ENCODE data around the gene STX16. TPM values are rescaled to one million over a fixed set of nuclear protein-coding genes. Genes with fewer than 3 reads are reported as not detected.

STX16 gene
- total and polyA plus RNA-seq, 2 of the 13 experiments (the other 11 are each of a cell fraction or from before 2014, with no cell fraction given) = 28.0 to 72.7 TPM

DNA sequence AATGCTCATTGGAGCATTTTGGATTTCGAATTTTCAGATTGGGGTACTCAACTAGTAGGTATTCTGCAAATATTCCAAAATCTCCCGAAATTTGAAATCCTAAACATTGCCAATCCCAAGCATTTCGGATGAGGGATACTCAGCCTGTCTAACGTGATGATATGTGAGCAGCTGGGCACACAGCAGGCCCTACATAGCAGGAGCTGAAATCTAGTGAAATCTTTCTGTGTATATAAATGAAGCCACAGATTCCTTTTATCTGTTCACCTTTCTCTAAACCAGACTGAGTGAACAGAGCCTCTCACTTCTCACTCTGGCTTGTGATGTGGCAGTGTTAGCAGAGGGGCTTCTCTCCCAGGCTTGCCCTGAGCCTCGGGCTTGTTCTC, 17.8 kb downstream of the STX16 start:
- TF ChIP-seq ZNF75D (CRISPR knock-in tag; IDR thresholded peaks at IDR 0.05; ENCODE audit: borderline replicate concordance) (no peak), ETV5 (CRISPR knock-in tag; IDR thresholded peaks at IDR 0.05; ENCODE audit: borderline replicate concordance) (no peak), ZKSCAN8 (CRISPR knock-in tag; IDR thresholded peaks at IDR 0.05; ENCODE audit: borderline replicate concordance) (no peak), TEAD3 (CRISPR knock-in tag; optimal IDR thresholded peaks at IDR 0.05; ENCODE audit: borderline replicate concordance) (no peak), GTF3A (CRISPR knock-in tag; conservative IDR thresholded peaks at IDR 0.05) (no peak), NKX3-1 (CRISPR knock-in tag; IDR thresholded peaks at IDR 0.05) (no peak), HOXA3 (CRISPR knock-in tag; IDR thresholded peaks at IDR 0.05) (no peak), ZNF383 (CRISPR knock-in tag; IDR thresholded peaks at IDR 0.05; ENCODE audit: borderline replicate concordance) (no peak), ATAD3A (CRISPR knock-in tag; IDR thresholded peaks at IDR 0.05) (no peak), ZBTB1 (CRISPR knock-in tag; IDR thresholded peaks at IDR 0.05; ENCODE audit: borderline replicate concordance) (no peak), PHF20 (CRISPR knock-in tag; IDR thresholded peaks at IDR 0.05) (no peak), ZNF790 (CRISPR knock-in tag; IDR thresholded peaks at IDR 0.05; ENCODE audit: borderline replicate concordance) (no peak), ZBTB7B (CRISPR knock-in tag; IDR thresholded peaks at IDR 0.05) (no peak), ETS1 (CRISPR knock-in tag; IDR thresholded peaks at IDR 0.05) (no peak)
- TF ChIP-seq, protein P1, sequence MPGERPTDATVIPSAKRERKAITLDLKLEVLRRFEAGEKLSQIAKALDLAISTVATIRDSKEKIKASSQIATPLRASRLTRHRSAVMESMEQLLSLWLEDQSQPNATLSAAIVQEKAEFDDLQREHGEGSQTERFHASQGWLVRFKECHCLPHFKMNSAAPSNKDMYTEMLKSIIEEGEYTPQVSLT (CRISPR knock-in tag; IDR thresholded peaks at IDR 0.05; ENCODE audit: borderline replicate concordance, low read depth) = no peak
- BruUV-seq (replicated peaks) = no TSS peak
- DNase-seq (ENCODE audit: low spot score) (no peak), ATAC-seq (no peak), FAIRE-seq (no peak)
- no peaks in the 10 kb centered on the region for H3K27me3 ChIP-seq (ENCODE audit: control insufficient read depth in 1 of 2, insufficient read depth in 2 of 2, low read length in 2 of 2)
- H3K9ac ChIP-seq (ENCODE audit: insufficient read depth, low read depth, low read length) = no peak overlapping the region
- no peak overlapping the region for H3K27ac ChIP-seq (ENCODE audit: extremely low read length, insufficient read depth, low read length)
- POLR2A ChIA-PET = no interaction called here
- in situ Hi-C loops (cut with HindIII; ENCODE audit: extremely low pct_ligation_motif_present, low pct_unique_long_range_greater_than_20kb) (no loop called here), intact Hi-C loops (cut with micrococcal nuclease; ENCODE audit: unreplicated experiment) (no loop called here)
- peaks cover 9% of the 10 kb centered on the region for H4K20me1 ChIP-seq (ENCODE audit: insufficient read depth, low read length)
- no peak overlapping the region for H2AFZ ChIP-seq (ENCODE audit: low read length)
- H3K4me2 ChIP-seq (ENCODE audit: low read depth, low read length) = no peak overlapping the region
- H3K9me3 ChIP-seq (ENCODE audit: low read length) = no peaks in the 10 kb centered on the region
- CTCF ChIA-PET (ENCODE audit: low intra/inter-chr PET ratio, low total read pairs) = no interaction called here
- H3K4me1 ChIP-seq (ENCODE audit: insufficient read depth, low read length) = no peaks in the 10 kb centered on the region
- H3K79me2 ChIP-seq (ENCODE audit: insufficient read depth, low read length) = peaks cover 28% of the 10 kb centered on the region
- 97% methylated on average over 5 of the region's 5 CpGs for WGBS (ENCODE audit: low lambda C conversion rate)
- H3K36me3 ChIP-seq (replicated peaks in 1 of 2; ENCODE audit: control insufficient read depth in 1 of 2, insufficient read depth in 2 of 2, low read length in 2 of 2) = peaks cover 33 to 71% of the 10 kb centered on the region in 2 experiments
- no peak overlapping the region for H3K4me3 ChIP-seq (replicated peaks in 1 of 3; ENCODE audit: insufficient read depth in 1 of 3, low read depth in 2 of 3, low read length in 3 of 3)
